Caco-2 (cell line): Measurements from ENCODE around the gene CASQ2. TPM values are rescaled to one million over a fixed set of nuclear protein-coding genes. Genes with fewer than 3 reads are reported as not detected.

Experiments used
- BruUV-seq: library from RNA; stranded (reverse); fragments of 400-500 nt; replicated peaks from 2 replicates; lab custom pipeline; 2021; lab: Mats Ljungman, UMichigan
- CTCF ChIA-PET: fragments of 300-600 bp; sonication (Branson Sonifier 250); formaldehyde crosslinking; loops from one replicate; lab custom pipeline; 2022; ENCODE audit warnings: antibody characterized with exemption; lab: Charles Lee
- POLR2A ChIA-PET: fragments of 300-600 bp; sonication (Branson Sonifier 250); formaldehyde crosslinking; loops from one replicate; lab custom pipeline; 2022; ENCODE audit warnings: antibody characterized with exemption; lab: Charles Lee
- DNase-seq, 2 experiments: peaks; one replicate each; pipeline versions ENCODE4 v3.0.0 to v3.0.0-alpha.2; 2020 to 2022
- H3K27me3 ChIP-seq: replicated peaks from 2 replicates; pipeline ENCODE4 v1.6.0; 2011; ENCODE audit warnings: low read length; ENCODE audit not compliant: control insufficient read depth, insufficient read depth
- H3K36me3 ChIP-seq: 2 replicates; pipeline ENCODE4 v1.5.1; 2011; ENCODE audit warnings: low read length; ENCODE audit not compliant: control insufficient read depth, insufficient read depth
- H3K4me1 ChIP-seq: fragments of 250-450 bp; sonication (Bioruptor Pico); 2 replicates; pipeline ENCODE4 v1.5.1; 2020; ENCODE audit warnings: mild to moderate bottlenecking
- H3K4me3 ChIP-seq: 2 replicates; pipeline ENCODE4 v1.5.1; 2011; ENCODE audit warnings: low read depth, mild to moderate bottlenecking, control low read depth, low read length
- H3K9me3 ChIP-seq: fragments of 250-450 bp; sonication (Bioruptor Pico); 2 replicates; pipeline ENCODE4 v1.5.1; 2020; ENCODE audit warnings: mild to moderate bottlenecking, moderate library complexity
- H3K27ac Mint-ChIP-seq: one replicate; pipeline ENCODE4 v1.8.0; 2022; ENCODE audit warnings: mixed read lengths; ENCODE audit not compliant: unreplicated experiment
- H3K27me3 Mint-ChIP-seq: one replicate; pipeline ENCODE4 v1.8.0; 2022; ENCODE audit warnings: mixed read lengths; ENCODE audit not compliant: insufficient read depth, unreplicated experiment
- H3K36me3 Mint-ChIP-seq: one replicate; pipeline ENCODE4 v1.8.0; 2022; ENCODE audit warnings: mild to moderate bottlenecking, mixed read lengths; ENCODE audit not compliant: insufficient read depth, unreplicated experiment
- H3K4me1 Mint-ChIP-seq: one replicate; pipeline ENCODE4 v1.8.0; 2022; ENCODE audit warnings: low read depth, mixed read lengths; ENCODE audit not compliant: unreplicated experiment
- H3K4me3 Mint-ChIP-seq: one replicate; pipeline ENCODE4 v1.8.0; 2022; ENCODE audit warnings: mild to moderate bottlenecking, moderate library complexity, mixed read lengths; ENCODE audit not compliant: unreplicated experiment
- H3K9me3 Mint-ChIP-seq: one replicate; pipeline ENCODE4 v1.8.0; 2022; ENCODE audit warnings: mixed read lengths; ENCODE audit not compliant: unreplicated experiment
- CTCF ChIP-seq, 2 experiments: fragments of 200-600 bp in 1 of 2; IDR thresholded peaks; 1 replicate in 1 of 2; 2 replicates in 1 of 2; pipeline versions ENCODE4 v1.5.1 to v1.8.0; 2011 to 2022; ENCODE audit warnings: antibody characterized with exemption in 1 of 2, control low read depth in 1 of 2, inconsistent platforms in 1 of 2, low read depth in 1 of 2, low read length in 1 of 2, mild to moderate bottlenecking in 1 of 2, moderate library complexity in 1 of 2; ENCODE audit not compliant: insufficient read depth in 1 of 2, severe bottlenecking in 1 of 2, unreplicated experiment in 1 of 2
- intact Hi-C: fragments of 100-400 bp; cut with micrococcal nuclease; formaldehyde crosslinking; loops from one replicate; pipeline ENCODE4 v1.10.0; 2022; ENCODE audit not compliant: unreplicated experiment
- total RNA-seq: library from RNA; stranded (reverse); gene quantifications from 2 replicates; pipeline ENCODE4 v1.2.3, GENCODE V29; 2022

The CASQ2 gene
- total RNA-seq, 1 experiment from 2014 or later, result 0.18 TPM

DNA sequence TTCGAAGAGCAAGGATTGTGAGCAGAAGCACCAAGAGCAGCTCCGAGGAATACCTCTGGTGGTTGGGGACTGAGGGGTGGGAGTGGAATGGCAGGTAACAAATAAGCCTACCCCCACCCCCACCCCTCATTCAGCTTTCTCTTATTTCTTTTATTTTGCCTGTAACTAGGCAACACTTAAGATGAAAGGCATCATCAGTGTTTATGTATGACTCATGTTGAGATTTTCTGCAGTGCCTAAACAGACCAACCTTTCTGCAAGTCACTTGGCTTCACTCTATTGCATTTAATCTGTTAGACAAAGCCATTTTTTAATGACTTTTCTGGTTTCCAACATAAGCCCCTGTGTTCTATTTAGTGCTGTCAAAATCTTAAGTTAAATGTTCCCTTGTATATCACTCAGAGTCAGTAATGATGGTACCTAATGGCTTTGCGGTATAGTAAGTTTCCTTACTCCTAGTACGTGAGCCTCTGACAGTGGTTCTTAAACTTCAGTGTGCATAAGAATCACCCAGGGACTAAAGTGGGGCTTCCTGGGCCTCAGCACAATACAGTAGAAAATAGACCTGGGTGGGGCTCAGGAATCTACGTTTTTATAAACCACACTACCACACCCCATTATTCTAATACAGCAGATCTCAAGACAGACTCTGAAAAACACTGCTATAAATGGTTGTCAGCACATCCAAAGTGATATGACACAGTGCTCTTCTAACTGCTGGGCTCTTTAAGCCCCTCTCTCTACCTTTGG lies 19.9 kb downstream of the CASQ2 start:
- no TSS peak for BruUV-seq
- Histone ChIP-seq H3K4me1 (no peaks in the 10 kb centered on the region), H3K36me3 (no peaks in the 10 kb centered on the region), H3K9me3 (no peaks in the 10 kb centered on the region), H3K4me3 (no peak overlapping the region), H3K27me3 (no peaks in the 10 kb centered on the region)
- ChIA-PET POLR2A (no interaction called here), CTCF (no interaction called here)
- intact Hi-C loops, result no loop called here
- Mint-ChIP-seq H3K36me3 (peaks cover 5% of the 10 kb centered on the region), H3K4me1 (peaks cover 7% of the 10 kb centered on the region), H3K27me3 (no peaks in the 10 kb centered on the region), H3K4me3 (no peak overlapping the region), H3K9me3 (peaks cover 11% of the 10 kb centered on the region), H3K27ac (no peak overlapping the region)
- no peak for DNase-seq
- no peak for TF ChIP-seq CTCF (IDR thresholded peaks at IDR 0.05; ENCODE audit: insufficient read depth in 1 of 2, low read depth in 1 of 2, low read length in 1 of 2, severe bottlenecking in 1 of 2, unreplicated experiment in 1 of 2)

GRCh38 chr1:115746021-115746690 lies 22.4 kb downstream of the CASQ2 start:
- H3K9me3 Mint-ChIP-seq, result peaks cover 11% of the 10 kb centered on the region
- no peaks in the 10 kb centered on the region for H3K4me1 ChIP-seq
- no peak overlapping the region for H3K4me3 Mint-ChIP-seq
- no TSS peak for BruUV-seq
- intact Hi-C loops, result no loop called here
- H3K36me3 ChIP-seq, result no peaks in the 10 kb centered on the region
- POLR2A ChIA-PET, result no interaction called here
- H3K4me3 ChIP-seq, result no peak overlapping the region
- CTCF ChIA-PET, result interaction anchor here (0.6 kb wide), 1 partner anchor 40 kb away, joined by 4 read pairs; no protein-coding TSS in a partner anchor
- no peaks in the 10 kb centered on the region for H3K27me3 Mint-ChIP-seq
- no peak overlapping the region for H3K27ac Mint-ChIP-seq
- H3K27me3 ChIP-seq, result no peaks in the 10 kb centered on the region
- H3K36me3 Mint-ChIP-seq, result no peaks in the 10 kb centered on the region
- TF ChIP-seq CTCF (IDR thresholded peaks at IDR 0.05; ENCODE audit: insufficient read depth in 1 of 2, low read depth in 1 of 2, low read length in 1 of 2, severe bottlenecking in 1 of 2, unreplicated experiment in 1 of 2), result no peak
- H3K4me1 Mint-ChIP-seq, result no peaks in the 10 kb centered on the region
- H3K9me3 ChIP-seq, result no peaks in the 10 kb centered on the region
- DNase-seq, result no peak

- no peaks in the 10 kb centered on the region for H3K4me1 ChIP-seq
- Mint-ChIP-seq H3K4me1 (no peaks in the 10 kb centered on the region), H3K36me3 (no peaks in the 10 kb centered on the region), H3K27ac (no peak overlapping the region), H3K27me3 (no peaks in the 10 kb centered on the region), H3K9me3 (peaks cover 11% of the 10 kb centered on the region), H3K4me3 (no peak overlapping the region)
- TF ChIP-seq CTCF (IDR thresholded peaks at IDR 0.05; ENCODE audit: insufficient read depth in 1 of 2, low read depth in 1 of 2, low read length in 1 of 2, severe bottlenecking in 1 of 2, unreplicated experiment in 1 of 2), result no peak
- no peaks in the 10 kb centered on the region for H3K9me3 ChIP-seq
- CTCF ChIA-PET, result no interaction called here
- no TSS peak for BruUV-seq
- DNase-seq, result no peak
- no peaks in the 10 kb centered on the region for H3K27me3 ChIP-seq
- no peaks in the 10 kb centered on the region for H3K36me3 ChIP-seq
- intact Hi-C loops, result no loop called here
- H3K4me3 ChIP-seq, result no peak overlapping the region
- POLR2A ChIA-PET, result no interaction called here
Observed at GRCh38 chr1:115744646-115745275, 23.8 kb downstream of the CASQ2 start.
